HepG2 (cell line): Measurements from ENCODE around the gene CISH. TPM values are rescaled to one million over a fixed set of nuclear protein-coding genes. Genes with fewer than 3 reads are reported as not detected.

Source experiments
- CHD4 ChIP-seq: fragments of 200-600 bp; sonication (generic); IDR thresholded peaks from 2 replicates; pipeline ENCODE4 v1.7.0; 2017; ENCODE audit warnings: mild to moderate bottlenecking, low read length, borderline replicate concordance
- CSRNP2 ChIP-seq: sonication (generic); formaldehyde crosslinking; conservative IDR thresholded peaks from 2 replicates; pipeline ENCODE4 v1.8.0; 2022; ENCODE audit warnings: low read depth, missing genetic modification reagents
- GTF3A ChIP-seq: sonication (generic); formaldehyde crosslinking; conservative IDR thresholded peaks from 2 replicates; pipeline ENCODE4 v1.4.0; 2020; ENCODE audit warnings: mild to moderate bottlenecking, missing genetic modification reagents
- JUND ChIP-seq: sonication (generic); formaldehyde crosslinking; IDR thresholded peaks from 2 replicates; pipeline ENCODE4 v1.8.0; 2022; ENCODE audit warnings: mild to moderate bottlenecking, missing genetic modification reagents
- KLF6 ChIP-seq: IDR thresholded peaks from 2 replicates; pipeline ENCODE4 v1.8.0; 2016; ENCODE audit warnings: missing biosample characterization, missing genetic modification reagents
- NFAT5 ChIP-seq: sonication (generic); formaldehyde crosslinking; IDR thresholded peaks from 2 replicates; pipeline ENCODE4 v1.4.0; 2020; ENCODE audit warnings: missing genetic modification reagents
- SKI ChIP-seq: fragments of 450-650 bp; IDR thresholded peaks from one replicate; pipeline ENCODE4 v1.6.1; 2018; ENCODE audit warnings: mild to moderate bottlenecking; ENCODE audit not compliant: partially characterized antibody
- SMAD3 ChIP-seq: sonication (generic); formaldehyde crosslinking; IDR thresholded peaks from 2 replicates; pipeline ENCODE4 v1.4.0; 2020; ENCODE audit warnings: missing genetic modification reagents
- SNAPC4 ChIP-seq: sonication (generic); formaldehyde crosslinking; IDR thresholded peaks from 2 replicates; pipeline ENCODE4 v1.4.0; 2020; ENCODE audit warnings: mild to moderate bottlenecking, missing genetic modification reagents
- SNRNP70 ChIP-seq: fragments of 200-400 bp; formaldehyde crosslinking; IDR thresholded peaks from 2 replicates; pipeline ENCODE4 v1.6.1; 2017; ENCODE audit warnings: mild to moderate bottlenecking, low read depth, low read length, moderate library complexity
- YEATS2 ChIP-seq: sonication (generic); formaldehyde crosslinking; IDR thresholded peaks from 2 replicates; pipeline ENCODE4 v1.4.0; 2020; ENCODE audit warnings: missing genetic modification reagents, borderline replicate concordance
- ZIK1 ChIP-seq: sonication (generic); formaldehyde crosslinking; IDR thresholded peaks from 2 replicates; pipeline ENCODE4 v1.5.0; 2020; ENCODE audit warnings: mild to moderate bottlenecking, low read depth, missing genetic modification reagents, borderline replicate concordance
- ZNF510 ChIP-seq: sonication (generic); formaldehyde crosslinking; IDR thresholded peaks from 2 replicates; pipeline ENCODE4 v1.4.0; 2020; ENCODE audit warnings: low read depth, mild to moderate bottlenecking, missing genetic modification reagents
- ZSCAN9 ChIP-seq: IDR thresholded peaks from 2 replicates; pipeline ENCODE4 v1.6.1; 2016; ENCODE audit warnings: borderline replicate concordance
- polyA plus RNA-seq, 8 experiments: library from polyadenylated mRNA; depleted of rRNA in 3 of 8; stranded (reverse) in 7 of 8; unstranded in 1 of 8; fragments of >200 nt; fragmentation: Illumina TruSeq in 4 of 8; extraction: Trizol in 4 of 8; gene quantifications; 2 replicates each; pipeline versions ENCODE4 v1.2.1 to v1.2.3, GENCODE V29; 2011 to 2016; ENCODE audit warnings: low read depth in 4 of 8, missing spikeins in 1 of 8, mixed read lengths in 1 of 8; ENCODE audit not compliant: insufficient read depth in 1 of 8
- total RNA-seq, 5 experiments: library from RNA; depleted of rRNA; stranded (reverse); fragments of >200 nt; fragmentation: Illumina TruSeq; extraction: Trizol; gene quantifications; 2 replicates each; pipeline ENCODE4 v1.2.3, GENCODE V29; 2016; ENCODE audit warnings: low read depth in 1 of 5
- TF ChIP-seq, protein P1 (sequence below): sonication (generic); formaldehyde crosslinking; IDR thresholded peaks from 2 replicates; pipeline ENCODE4 v1.4.0; 2020; ENCODE audit warnings: missing genetic modification reagents

Gene CISH
- total and polyA plus RNA-seq, 2 of the 13 experiments (the other 11 are each of a cell fraction or from before 2014, with no cell fraction given): 0.91 to 1.5 TPM

- TF ChIP-seq ZSCAN9 (CRISPR knock-in tag): peak; percentile 33; the same call in 1 of the 2 replicates
- peak; percentile 57; the same call in 1 of the 2 replicates for TF ChIP-seq ZIK1 (CRISPR knock-in tag)
- no peak for TF ChIP-seq YEATS2 (CRISPR knock-in tag)
- TF ChIP-seq GTF3A: no peak
- peak; percentile 37; the same call in 1 of the 2 replicates for TF ChIP-seq JUND
- TF ChIP-seq NFAT5 (CRISPR knock-in tag): 0 out of 2 replicates have a peak, but pooled peaks have one; percentile 67
- TF ChIP-seq SKI: peak; percentile 85
- TF ChIP-seq CHD4: no peak
- peak; percentile 90; the same call in 1 of the 2 replicates for TF ChIP-seq ZNF510 (CRISPR knock-in tag)
- peak; percentile 90 for TF ChIP-seq KLF6 (CRISPR knock-in tag)
- TF ChIP-seq SNRNP70: no peak
- TF ChIP-seq SMAD3 (CRISPR knock-in tag): no peak
- TF ChIP-seq SNAPC4 (CRISPR knock-in tag): 0 out of 2 replicates have a peak, but pooled peaks have one; percentile 27
- peak; percentile 68; the same call in 1 of the 2 replicates for TF ChIP-seq CSRNP2
- TF ChIP-seq, protein P1, sequence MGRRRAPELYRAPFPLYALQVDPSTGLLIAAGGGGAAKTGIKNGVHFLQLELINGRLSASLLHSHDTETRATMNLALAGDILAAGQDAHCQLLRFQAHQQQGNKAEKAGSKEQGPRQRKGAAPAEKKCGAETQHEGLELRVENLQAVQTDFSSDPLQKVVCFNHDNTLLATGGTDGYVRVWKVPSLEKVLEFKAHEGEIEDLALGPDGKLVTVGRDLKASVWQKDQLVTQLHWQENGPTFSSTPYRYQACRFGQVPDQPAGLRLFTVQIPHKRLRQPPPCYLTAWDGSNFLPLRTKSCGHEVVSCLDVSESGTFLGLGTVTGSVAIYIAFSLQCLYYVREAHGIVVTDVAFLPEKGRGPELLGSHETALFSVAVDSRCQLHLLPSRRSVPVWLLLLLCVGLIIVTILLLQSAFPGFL: no peak
Measured at GRCh38 chr3:50611464-50612233, at the start of gene CISH (continued).
